ENCODE results near the gene SYNE1. TPM values are rescaled to one million over a fixed set of nuclear protein-coding genes. Genes with fewer than 3 reads are reported as not detected.

Gene SYNE1
- total RNA-seq, 1 experiment from 2014 or later = 3.0 TPM

DNA sequence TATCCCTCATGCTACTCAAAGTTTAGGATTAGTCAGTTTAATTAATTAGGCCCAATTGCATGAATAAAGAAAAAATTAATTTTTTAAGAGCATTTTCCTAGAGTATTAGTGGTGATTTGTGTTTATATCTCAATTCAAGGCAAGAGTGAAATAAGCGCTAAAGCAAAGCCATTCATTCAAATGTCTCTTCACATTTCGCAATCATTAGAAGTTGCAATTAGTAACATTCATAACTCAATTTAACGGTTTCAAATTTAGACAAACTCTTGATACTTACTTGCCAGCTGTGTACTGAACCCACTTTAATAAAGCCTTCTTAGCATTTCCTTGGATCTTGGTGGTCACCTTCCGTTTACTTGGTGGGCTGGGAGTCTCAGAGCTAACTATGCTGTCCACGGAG is 127.2 kb downstream of the SYNE1 start:
- Histone ChIP-seq H4K5ac (ENCODE audit: insufficient read length, low read depth, low read length) (no peak overlapping the region), H3K79me1 (ENCODE audit: insufficient read depth, low read depth, low read length, poor library complexity, severe bottlenecking) (no peaks in the 10 kb centered on the region), H2BK20ac (ENCODE audit: low read depth, low read length, poor library complexity, severe bottlenecking) (no peak overlapping the region), H3K4me1 (ENCODE audit: insufficient read depth, low read length) (no peaks in the 10 kb centered on the region), H3K9me3 (ENCODE audit: control insufficient read depth, low read depth, low read length) (no peaks in the 10 kb centered on the region), H2BK120ac (ENCODE audit: low read depth, low read length, poor library complexity, severe bottlenecking) (no peak overlapping the region), H4K20me1 (ENCODE audit: control insufficient read depth, insufficient read depth, insufficient read length) (no peaks in the 10 kb centered on the region), H3K27ac (ENCODE audit: insufficient read length, low read depth, low read length) (no peak overlapping the region), H2AK5ac (ENCODE audit: insufficient read length, low read length) (no peak overlapping the region), H2BK5ac (ENCODE audit: insufficient read length, low read length) (no peak overlapping the region), H3K79me2 (ENCODE audit: insufficient read depth, low read length) (no peaks in the 10 kb centered on the region), H3T11ph (ENCODE audit: low read length) (no peak overlapping the region), H3K23ac (ENCODE audit: insufficient read length, low read depth, low read length) (no peak overlapping the region), H3K14ac (ENCODE audit: insufficient read depth, low read length) (no peak overlapping the region), H3K4me2 (ENCODE audit: insufficient read depth, insufficient read length, low read length) (no peak overlapping the region), H2AFZ (ENCODE audit: low read length) (no peak overlapping the region), H3K9ac (ENCODE audit: extremely low read depth, insufficient read length, low read length) (no peak overlapping the region), H3K18ac (ENCODE audit: insufficient read length, low read depth, low read length) (no peak overlapping the region), H2BK12ac (ENCODE audit: insufficient read length, low read depth, low read length) (no peak overlapping the region), H3K27me3 (ENCODE audit: insufficient read depth, low read length) (no peaks in the 10 kb centered on the region), H3K56ac (ENCODE audit: insufficient read length, low read depth, low read length) (no peak overlapping the region), H3K4ac (ENCODE audit: low read depth, low read length) (no peak overlapping the region), H4K8ac (replicated peaks; ENCODE audit: insufficient read length, low read depth, low read length) (no peak overlapping the region), H2BK15ac (ENCODE audit: low read depth, low read length) (no peak overlapping the region), H4K91ac (ENCODE audit: insufficient read length, low read depth, low read length) (no peak overlapping the region), H3K23me2 (ENCODE audit: insufficient read length, low read depth, low read length, poor library complexity, severe bottlenecking) (no peaks in the 10 kb centered on the region)
- no peaks in the 10 kb centered on the region for H3K4me1 Mint-ChIP-seq
- H3K9me3 Mint-ChIP-seq = no peaks in the 10 kb centered on the region
- no peaks in the 10 kb centered on the region for H3K27me3 Mint-ChIP-seq (ENCODE audit: low read depth)
- no peak overlapping the region for H3K4me3 Mint-ChIP-seq
- H3K27ac Mint-ChIP-seq = no peak overlapping the region
- no peak for DNase-seq
- WGBS (ENCODE audit: extremely low coverage, insufficient read length, low lambda C conversion rate) = no CpG with 5 or more reads among the region's 5 CpGs
- no peaks in the 10 kb centered on the region for H3K36me3 Mint-ChIP-seq (ENCODE audit: insufficient read depth in 1 of 3, low read depth in 3 of 3)
- TF ChIP-seq, protein P1, sequence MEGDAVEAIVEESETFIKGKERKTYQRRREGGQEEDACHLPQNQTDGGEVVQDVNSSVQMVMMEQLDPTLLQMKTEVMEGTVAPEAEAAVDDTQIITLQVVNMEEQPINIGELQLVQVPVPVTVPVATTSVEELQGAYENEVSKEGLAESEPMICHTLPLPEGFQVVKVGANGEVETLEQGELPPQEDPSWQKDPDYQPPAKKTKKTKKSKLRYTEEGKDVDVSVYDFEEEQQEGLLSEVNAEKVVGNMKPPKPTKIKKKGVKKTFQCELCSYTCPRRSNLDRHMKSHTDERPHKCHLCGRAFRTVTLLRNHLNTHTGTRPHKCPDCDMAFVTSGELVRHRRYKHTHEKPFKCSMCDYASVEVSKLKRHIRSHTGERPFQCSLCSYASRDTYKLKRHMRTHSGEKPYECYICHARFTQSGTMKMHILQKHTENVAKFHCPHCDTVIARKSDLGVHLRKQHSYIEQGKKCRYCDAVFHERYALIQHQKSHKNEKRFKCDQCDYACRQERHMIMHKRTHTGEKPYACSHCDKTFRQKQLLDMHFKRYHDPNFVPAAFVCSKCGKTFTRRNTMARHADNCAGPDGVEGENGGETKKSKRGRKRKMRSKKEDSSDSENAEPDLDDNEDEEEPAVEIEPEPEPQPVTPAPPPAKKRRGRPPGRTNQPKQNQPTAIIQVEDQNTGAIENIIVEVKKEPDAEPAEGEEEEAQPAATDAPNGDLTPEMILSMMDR (conservative IDR thresholded peaks at IDR 0.05) = no peak
